HepG2 (cell line): ENCODE data around the gene PARD3. TPM values are rescaled to one million over a fixed set of nuclear protein-coding genes. Genes with fewer than 3 reads are reported as not detected.
A peak's percentile ranks its signal among the peaks of the same experiment; 100 is the strongest.

Source experiments
- ATAC-seq: fragments of 200-7000 bp; cut with Tn5 transposase; 3 replicates; pipeline ENCODE4 v1.9.1; 2020; ENCODE audit warnings: mild to moderate bottlenecking, moderate library complexity
- BruUV-seq: library from RNA; stranded (reverse); fragments of 400-500 nt; replicated peaks from 2 replicates; lab custom pipeline; 2021; lab: Mats Ljungman, UMichigan
- CTCF ChIA-PET: fragments of 300-600 bp; formaldehyde crosslinking; extraction: SDS; loops from one replicate; lab custom pipeline; 2021; ENCODE audit warnings: low total read pairs, inconsistent platforms, low intra/inter-chr PET ratio; lab: Yijun Ruan, JAX
- POLR2A ChIA-PET: fragments of 350-600 bp; sonication (Branson Sonifier 250); formaldehyde crosslinking; loops from one replicate; lab custom pipeline; 2020; ENCODE audit warnings: antibody characterized with exemption, inconsistent platforms; lab: Yijun Ruan, JAX
- DNase-seq: peaks from one replicate; pipeline ENCODE4 v3.0.0-alpha.2; 2015; ENCODE audit warnings: low spot score
- FAIRE-seq: peaks from 3 replicates; lab custom pipeline; 2011; peaks lifted over from hg19 to GRCh38; lab: Jason Lieb, UNC
- H2AFZ ChIP-seq: one replicate; pipeline ENCODE4 v1.6.1; 2011; ENCODE audit warnings: low read length, inconsistent platforms
- H3K27ac ChIP-seq: fragments of 300-600 bp; 3 replicates; pipeline ENCODE4 v1.8.0; 2011; ENCODE audit warnings: mixed run types, mild to moderate bottlenecking, mixed read lengths, low read length, inconsistent platforms; ENCODE audit not compliant: insufficient read depth; ENCODE audit errors: extremely low read length
- H3K27me3 ChIP-seq, 2 experiments: fragments of 200-600 bp in 1 of 2; 2 replicates in 1 of 2; 3 replicates in 1 of 2; pipeline versions ENCODE4 v1.6.0 to v1.8.0; 2011; ENCODE audit warnings: low read length in 2 of 2, mild to moderate bottlenecking in 2 of 2, moderate library complexity in 2 of 2, inconsistent platforms in 1 of 2; ENCODE audit not compliant: insufficient read depth in 2 of 2, control insufficient read depth in 1 of 2
- H3K36me3 ChIP-seq, 2 experiments: fragments of 200-600 bp in 1 of 2; replicated peaks in 1 of 2; 2 replicates in 1 of 2; 3 replicates in 1 of 2; pipeline versions ENCODE4 v1.5.1 to v1.8.0; 2011; ENCODE audit warnings: low read length in 2 of 2, inconsistent platforms in 1 of 2; ENCODE audit not compliant: insufficient read depth in 2 of 2, control insufficient read depth in 1 of 2
- H3K4me1 ChIP-seq: 2 replicates; pipeline ENCODE4 v1.5.1; 2012; ENCODE audit warnings: low read length, inconsistent platforms; ENCODE audit not compliant: insufficient read depth
- H3K4me2 ChIP-seq: 2 replicates; pipeline ENCODE4 v1.6.0; 2011; ENCODE audit warnings: low read depth, low read length, inconsistent platforms
- H3K4me3 ChIP-seq, 3 experiments: fragments of 200-600 bp in 1 of 3; sonication (generic), shearing (Covaris generic) in 1 of 3; replicated peaks in 1 of 3; 2 replicates each; pipeline ENCODE4 v1.5.1; 2011 to 2016; ENCODE audit warnings: low read length in 3 of 3, inconsistent platforms in 2 of 3, low read depth in 2 of 3, mild to moderate bottlenecking in 2 of 3, control low read depth in 1 of 3, mixed read lengths in 1 of 3; ENCODE audit not compliant: insufficient read depth in 1 of 3
- H3K79me2 ChIP-seq: one replicate; pipeline ENCODE4 v1.6.1; 2011; ENCODE audit warnings: low read length, inconsistent platforms; ENCODE audit not compliant: insufficient read depth
- H3K9ac ChIP-seq: 2 replicates; pipeline ENCODE4 v1.6.0; 2011; ENCODE audit warnings: mild to moderate bottlenecking, low read depth, low read length, inconsistent platforms; ENCODE audit not compliant: insufficient read depth
- H3K9me3 ChIP-seq: 2 replicates; pipeline ENCODE4 v1.5.1; 2012; ENCODE audit warnings: mild to moderate bottlenecking, low read length
- H4K20me1 ChIP-seq: 2 replicates; pipeline ENCODE4 v1.6.0; 2011; ENCODE audit warnings: inconsistent platforms, mild to moderate bottlenecking, low read length, moderate library complexity; ENCODE audit not compliant: insufficient read depth
- HIVEP1 ChIP-seq: sonication (generic); formaldehyde crosslinking; IDR thresholded peaks from 2 replicates; pipeline ENCODE4 v1.4.0; 2020; ENCODE audit warnings: mild to moderate bottlenecking, missing genetic modification reagents
- MAFF ChIP-seq: IDR thresholded peaks from 2 replicates; pipeline ENCODE4 v1.6.1; 2011; ENCODE audit warnings: low read depth, low read length, improper control_type of control experiment
- MAFK ChIP-seq, 2 experiments: IDR thresholded peaks in 1 of 2; conservative IDR thresholded peaks in 1 of 2; 2 replicates each; pipeline ENCODE4 v1.6.1; 2011; ENCODE audit warnings: improper control_type of control experiment in 2 of 2, low read length in 2 of 2
- SP5 ChIP-seq: IDR thresholded peaks from 2 replicates; pipeline ENCODE4 v1.6.1; 2016; ENCODE audit warnings: low read depth, borderline replicate concordance
- ZNF589 ChIP-seq: sonication (generic); formaldehyde crosslinking; conservative IDR thresholded peaks from 2 replicates; pipeline ENCODE4 v1.8.0; 2022; ENCODE audit warnings: mild to moderate bottlenecking, moderate library complexity, missing genetic modification reagents
- ZNF777 ChIP-seq: sonication (generic); formaldehyde crosslinking; IDR thresholded peaks from 2 replicates; pipeline ENCODE4 v1.4.0; 2020; ENCODE audit warnings: missing genetic modification reagents
- WGBS: methylation state at CpG from one replicate; pipeline ENCODE4 v1.1.6; 2017; ENCODE audit warnings: low lambda C conversion rate; 5-methylcytosine and 5-hydroxymethylcytosine counted together
- in situ Hi-C: cut with HindIII; loops from 2 replicates; pipeline ENCODE4 v1.10.0; 2017; ENCODE audit warnings: low pct_unique_long_range_greater_than_20kb; ENCODE audit not compliant: extremely low pct_ligation_motif_present
- intact Hi-C: fragments of 100-400 bp; cut with micrococcal nuclease; formaldehyde crosslinking; loops from one replicate; pipeline ENCODE4 v1.10.0; 2022; ENCODE audit not compliant: unreplicated experiment
- polyA plus RNA-seq, 8 experiments: library from polyadenylated mRNA; depleted of rRNA in 3 of 8; stranded (reverse) in 7 of 8; unstranded in 1 of 8; fragments of >200 nt; fragmentation: Illumina TruSeq in 4 of 8; extraction: Trizol in 4 of 8; gene quantifications; 2 replicates each; pipeline versions ENCODE4 v1.2.1 to v1.2.3, GENCODE V29; 2011 to 2016; ENCODE audit warnings: low read depth in 4 of 8, missing spikeins in 1 of 8, mixed read lengths in 1 of 8; ENCODE audit not compliant: insufficient read depth in 1 of 8
- total RNA-seq, 5 experiments: library from RNA; depleted of rRNA; stranded (reverse); fragments of >200 nt; fragmentation: Illumina TruSeq; extraction: Trizol; gene quantifications; 2 replicates each; pipeline ENCODE4 v1.2.3, GENCODE V29; 2016; ENCODE audit warnings: low read depth in 1 of 5
- TF ChIP-seq, protein P1 (sequence below): sonication (generic); formaldehyde crosslinking; IDR thresholded peaks from 2 replicates; pipeline ENCODE4 v1.4.0; 2020; ENCODE audit warnings: missing genetic modification reagents

PARD3 gene
- total and polyA plus RNA-seq, 2 of the 13 experiments (the other 11 are each of a cell fraction or from before 2014, with no cell fraction given): 40.9 to 60.0 TPM

DNA sequence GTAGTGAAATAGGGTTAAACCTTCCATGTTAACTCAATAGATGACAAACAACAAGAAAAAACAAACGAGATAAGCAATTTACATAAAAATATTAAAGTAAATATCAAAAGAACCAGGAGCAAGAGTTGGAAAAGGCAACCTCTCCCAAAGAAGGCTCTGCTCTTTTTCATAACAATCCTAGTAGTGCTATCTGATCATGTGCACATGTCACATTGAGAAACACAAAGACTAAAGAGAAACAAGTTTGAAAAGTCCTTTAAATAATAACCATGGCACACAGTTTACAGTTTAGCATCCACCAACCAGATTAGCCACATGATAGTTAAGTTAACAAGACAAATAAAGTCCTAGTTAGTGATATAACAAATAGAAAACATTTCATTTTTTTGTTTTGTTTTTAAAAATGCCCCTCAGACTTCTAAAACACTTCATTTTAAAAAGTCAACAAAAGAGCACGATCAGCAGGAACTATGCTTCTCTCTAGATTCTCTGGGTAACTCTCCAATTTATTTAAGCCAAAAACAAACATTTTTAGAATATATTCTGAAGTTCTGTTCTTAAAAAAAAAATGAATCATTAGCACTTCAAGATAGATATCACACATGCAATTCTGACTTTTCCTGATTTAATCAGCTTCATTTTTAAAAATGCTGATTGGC lies 110.4 kb downstream of the PARD3 start:
- Histone ChIP-seq H4K20me1 (peaks cover 12% of the 10 kb centered on the region), H3K4me2 (no peak overlapping the region; the same call in 1 of the 2 replicates), H3K27me3 (no peaks in the 10 kb centered on the region; a peak in 1 of 5 replicates), H3K27ac (peak overlapping the region; percentile 17), H2AFZ (no peak overlapping the region), H3K9me3 (no peaks in the 10 kb centered on the region), H3K79me2 (peaks cover 75% of the 10 kb centered on the region), H3K4me1 (peaks cover 82% of the 10 kb centered on the region), H3K9ac (no peak overlapping the region), H3K4me3 (no peak overlapping the region), H3K36me3 (no peaks in the 10 kb centered on the region)
- ChIA-PET POLR2A (no interaction called here), CTCF (no interaction called here)
- intact Hi-C loops (no loop called here), in situ Hi-C loops (no loop called here)
- FAIRE-seq (no peak), ATAC-seq (no peak), DNase-seq (no peak)
- TF ChIP-seq SP5 (CRISPR knock-in tag) (no peak), ZNF777 (CRISPR knock-in tag) (no peak), ZNF589 (no peak), HIVEP1 (CRISPR knock-in tag) (no peak), MAFF (peak; percentile 58), MAFK (conservative IDR thresholded peaks at IDR 0.05 in 1 of 2, IDR thresholded peaks at IDR 0.05 in 1 of 2; ENCODE audit: low read length in 2 of 2) (peak; percentile 48 to 51)
- TF ChIP-seq, protein P1, sequence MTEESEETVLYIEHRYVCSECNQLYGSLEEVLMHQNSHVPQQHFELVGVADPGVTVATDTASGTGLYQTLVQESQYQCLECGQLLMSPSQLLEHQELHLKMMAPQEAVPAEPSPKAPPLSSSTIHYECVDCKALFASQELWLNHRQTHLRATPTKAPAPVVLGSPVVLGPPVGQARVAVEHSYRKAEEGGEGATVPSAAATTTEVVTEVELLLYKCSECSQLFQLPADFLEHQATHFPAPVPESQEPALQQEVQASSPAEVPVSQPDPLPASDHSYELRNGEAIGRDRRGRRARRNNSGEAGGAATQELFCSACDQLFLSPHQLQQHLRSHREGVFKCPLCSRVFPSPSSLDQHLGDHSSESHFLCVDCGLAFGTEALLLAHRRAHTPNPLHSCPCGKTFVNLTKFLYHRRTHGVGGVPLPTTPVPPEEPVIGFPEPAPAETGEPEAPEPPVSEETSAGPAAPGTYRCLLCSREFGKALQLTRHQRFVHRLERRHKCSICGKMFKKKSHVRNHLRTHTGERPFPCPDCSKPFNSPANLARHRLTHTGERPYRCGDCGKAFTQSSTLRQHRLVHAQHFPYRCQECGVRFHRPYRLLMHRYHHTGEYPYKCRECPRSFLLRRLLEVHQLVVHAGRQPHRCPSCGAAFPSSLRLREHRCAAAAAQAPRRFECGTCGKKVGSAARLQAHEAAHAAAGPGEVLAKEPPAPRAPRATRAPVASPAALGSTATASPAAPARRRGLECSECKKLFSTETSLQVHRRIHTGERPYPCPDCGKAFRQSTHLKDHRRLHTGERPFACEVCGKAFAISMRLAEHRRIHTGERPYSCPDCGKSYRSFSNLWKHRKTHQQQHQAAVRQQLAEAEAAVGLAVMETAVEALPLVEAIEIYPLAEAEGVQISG (CRISPR knock-in tag): no peak
- no TSS peak for BruUV-seq
- 18% methylated on average over 2 of the region's 2 CpGs for WGBS
